Activated CD4-positive, alpha-beta T cell treated with anti-CD3 and anti-CD28 coated beads for 1 hour (primary cell): ENCODE data around the gene VASP.
A peak's percentile ranks its signal among the peaks of the same experiment; 100 is the strongest.

Source experiments
- DNase-seq: peaks from one replicate; pipeline ENCODE4 v3.0.0-alpha.2; 2020

Gene VASP

DNA sequence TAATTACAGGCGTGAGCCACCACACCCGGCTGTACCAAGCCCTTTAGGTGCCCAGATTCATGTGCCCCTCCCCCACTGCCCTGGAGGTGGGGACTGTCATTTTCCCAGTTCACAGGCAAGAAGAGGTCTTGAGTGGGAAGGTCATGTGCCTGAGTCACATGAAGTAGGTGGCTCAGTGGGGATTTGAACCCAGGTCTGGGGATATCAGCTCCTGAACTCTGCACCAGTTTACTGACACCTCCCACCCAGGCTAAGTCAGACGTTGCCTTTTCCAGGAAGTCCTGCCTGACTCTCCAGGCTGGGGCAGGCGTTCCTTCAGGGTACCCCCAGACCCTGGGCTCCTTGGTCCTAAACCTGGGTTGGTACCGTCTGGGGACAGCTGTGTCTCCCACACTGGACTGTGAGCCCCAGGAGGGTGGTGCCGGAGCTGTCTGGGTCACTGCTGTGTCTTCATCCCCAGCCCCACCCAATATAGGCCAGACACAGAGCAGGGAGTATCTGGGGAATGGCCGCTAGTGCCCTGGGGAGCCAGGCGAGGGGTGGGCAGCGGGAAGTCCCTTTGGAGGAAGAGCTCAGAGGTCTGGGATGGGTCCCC, 8.6 kb downstream of the VASP start:
- no peak for DNase-seq

DNA sequence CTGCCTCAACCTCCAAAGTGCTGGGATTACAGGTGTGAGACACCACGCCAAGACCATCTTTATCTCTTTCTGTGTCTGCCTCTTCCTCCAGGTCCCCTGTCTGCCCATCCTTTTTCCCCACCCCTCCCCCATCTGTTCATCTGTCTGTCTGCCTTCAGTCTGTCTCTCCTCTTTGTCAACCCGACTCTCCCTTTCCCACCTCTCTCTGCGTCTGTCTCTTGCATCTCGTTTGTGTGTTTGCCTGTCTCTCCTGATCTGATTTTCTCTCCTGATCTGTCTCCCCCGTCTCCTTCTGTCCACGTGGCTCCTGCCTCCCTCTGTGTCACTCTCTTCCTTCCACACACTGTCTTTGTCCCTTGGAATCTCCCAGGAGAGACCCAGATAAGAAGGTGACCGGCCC, 10.0 kb downstream of the VASP start:
- DNase-seq, result no peak

DNA sequence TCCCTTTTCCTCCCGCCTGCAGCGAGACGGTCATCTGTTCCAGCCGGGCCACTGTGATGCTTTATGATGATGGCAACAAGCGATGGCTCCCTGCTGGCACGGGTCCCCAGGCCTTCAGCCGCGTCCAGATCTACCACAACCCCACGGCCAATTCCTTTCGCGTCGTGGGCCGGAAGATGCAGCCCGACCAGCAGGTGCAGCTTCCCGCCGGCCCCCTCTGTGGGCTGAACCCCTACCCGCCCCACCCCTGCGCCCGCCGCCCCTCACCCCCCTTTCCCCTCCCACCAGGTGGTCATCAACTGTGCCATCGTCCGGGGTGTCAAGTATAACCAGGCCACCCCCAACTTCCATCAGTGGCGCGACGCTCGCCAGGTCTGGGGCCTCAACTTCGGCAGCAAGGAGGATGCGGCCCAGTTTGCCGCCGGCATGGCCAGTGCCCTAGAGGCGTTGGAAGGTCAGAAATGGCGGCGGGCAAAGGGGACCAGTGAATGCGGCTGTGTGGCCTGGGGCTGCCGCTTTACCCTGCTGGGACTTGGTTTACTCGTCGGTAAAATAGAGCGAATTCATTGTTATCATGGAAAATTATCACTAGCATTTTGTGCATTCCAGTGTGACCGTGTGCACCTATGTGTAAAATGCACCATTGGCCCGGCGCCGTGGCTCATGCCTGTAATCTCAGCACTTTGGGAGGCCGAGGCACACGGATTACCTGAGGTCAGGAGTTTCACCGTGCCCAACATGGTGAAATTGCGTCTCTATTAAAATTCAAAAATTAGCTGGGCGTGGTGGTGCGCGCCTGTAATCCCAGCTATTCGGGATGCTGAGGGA, 10.6 kb downstream of the VASP start:
- no peak for DNase-seq

DNA sequence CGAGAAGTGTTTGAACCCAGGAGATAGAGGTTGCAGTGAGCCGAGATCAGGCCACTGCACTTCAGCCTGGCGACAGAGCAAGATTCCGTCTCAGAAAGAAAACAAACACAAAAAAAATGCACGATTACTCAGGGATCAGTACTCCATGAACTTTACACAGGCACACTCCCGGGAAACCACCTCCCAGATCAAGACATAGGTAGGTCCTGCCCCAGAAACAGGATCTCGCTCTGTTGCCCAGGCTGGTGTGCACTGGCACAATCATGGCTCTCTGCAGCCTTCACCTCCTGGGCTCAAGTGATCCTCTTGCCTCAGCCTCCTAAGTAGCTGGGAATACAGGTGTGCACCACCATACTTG, 11.2 kb downstream of the VASP start:
- DNase-seq, result no peak

DNA sequence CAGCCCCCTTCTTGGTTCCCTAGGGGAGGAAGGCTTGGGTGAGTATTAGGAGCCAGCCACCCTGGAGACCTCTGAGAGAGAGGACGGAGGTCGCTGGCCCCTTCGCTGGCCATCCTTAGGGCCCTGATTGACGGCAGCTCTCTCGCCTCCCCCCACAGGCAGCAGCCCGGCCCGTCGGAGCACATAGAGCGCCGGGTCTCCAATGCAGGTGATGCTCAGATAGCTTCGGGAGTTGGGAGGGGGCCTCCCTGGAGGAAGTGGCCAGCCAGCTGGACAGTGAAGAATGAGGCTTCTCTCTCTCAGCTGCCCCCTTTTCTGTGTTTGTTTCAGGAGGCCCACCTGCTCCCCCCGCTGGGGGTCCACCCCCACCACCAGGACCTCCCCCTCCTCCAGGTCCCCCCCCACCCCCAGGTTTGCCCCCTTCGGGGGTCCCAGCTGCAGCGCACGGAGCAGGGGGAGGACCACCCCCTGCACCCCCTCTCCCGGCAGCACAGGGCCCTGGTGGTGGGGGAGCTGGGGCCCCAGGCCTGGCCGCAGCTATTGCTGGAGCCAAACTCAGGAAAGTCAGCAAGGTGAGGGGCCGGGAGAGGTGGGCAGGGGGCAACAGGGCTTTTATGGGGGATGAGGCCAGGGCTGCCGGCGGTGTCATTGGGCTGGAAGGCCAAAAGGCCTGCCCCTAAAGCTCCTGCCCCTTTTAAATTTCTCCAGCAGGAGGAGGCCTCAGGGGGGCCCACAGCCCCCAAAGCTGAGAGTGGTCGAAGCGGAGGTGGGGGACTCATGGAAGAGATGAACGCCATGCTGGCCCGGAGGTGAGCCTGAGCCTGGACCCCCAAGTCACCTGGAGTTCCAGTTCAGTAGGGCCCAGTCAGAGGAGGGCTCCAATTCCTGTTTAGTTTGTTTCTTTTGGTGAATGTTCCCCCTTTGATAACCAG, 15.0 kb downstream of the VASP start:
- no peak for DNase-seq

DNA sequence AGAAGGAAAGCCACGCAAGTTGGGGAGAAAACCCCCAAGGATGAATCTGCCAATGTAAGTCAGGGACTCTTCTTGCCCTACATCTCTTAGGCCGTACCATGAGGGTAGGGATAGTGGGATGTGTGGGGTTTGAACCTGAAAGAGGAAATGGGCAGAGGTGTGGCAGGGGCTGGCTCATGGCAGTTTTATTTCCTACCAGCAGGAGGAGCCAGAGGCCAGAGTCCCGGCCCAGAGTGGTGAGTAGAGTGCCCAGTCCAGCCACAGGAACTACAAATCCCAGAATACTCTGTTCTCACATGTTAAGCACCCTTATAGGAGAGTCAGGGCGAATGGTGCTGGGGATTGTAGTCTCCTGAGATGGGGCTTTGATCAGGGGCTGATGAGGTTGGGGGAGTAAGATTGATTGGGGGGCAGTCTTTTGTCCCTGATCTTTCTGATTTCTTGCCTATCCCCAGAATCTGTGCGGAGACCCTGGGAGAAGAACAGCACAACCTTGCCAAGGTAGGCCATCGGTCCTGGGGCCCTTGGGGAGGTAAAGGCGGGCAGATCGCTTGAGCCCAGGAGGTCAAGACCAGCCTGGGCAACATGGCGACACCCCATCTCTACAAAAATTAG, 16.5 kb downstream of the VASP start:
- peak; percentile 58 for DNase-seq

DNA sequence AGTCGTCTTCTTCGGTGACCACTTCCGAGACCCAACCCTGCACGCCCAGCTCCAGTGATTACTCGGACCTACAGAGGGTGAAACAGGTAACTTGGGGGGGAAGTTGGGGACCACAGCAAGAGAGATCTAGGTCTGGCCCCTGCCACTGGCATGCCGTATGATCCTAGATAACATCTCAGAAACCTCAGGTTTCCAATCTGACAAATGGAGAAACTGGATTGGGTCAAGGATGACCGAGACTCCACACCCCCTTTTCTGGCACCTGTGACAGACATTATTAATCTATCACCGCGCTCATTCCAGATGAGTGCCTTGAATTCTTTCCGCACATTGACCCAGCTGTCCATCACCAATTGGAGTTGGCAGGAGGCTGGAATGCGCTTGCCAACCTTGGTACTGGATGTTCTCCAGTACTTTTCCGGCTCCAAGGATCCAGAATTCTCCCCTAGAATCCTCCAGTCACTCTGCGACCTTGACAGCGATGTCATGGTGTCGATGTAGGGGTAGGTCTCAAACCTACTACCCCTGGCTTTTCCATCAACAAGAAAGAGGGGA, 17.4 kb downstream of the VASP start:
- no peak for DNase-seq

DNA sequence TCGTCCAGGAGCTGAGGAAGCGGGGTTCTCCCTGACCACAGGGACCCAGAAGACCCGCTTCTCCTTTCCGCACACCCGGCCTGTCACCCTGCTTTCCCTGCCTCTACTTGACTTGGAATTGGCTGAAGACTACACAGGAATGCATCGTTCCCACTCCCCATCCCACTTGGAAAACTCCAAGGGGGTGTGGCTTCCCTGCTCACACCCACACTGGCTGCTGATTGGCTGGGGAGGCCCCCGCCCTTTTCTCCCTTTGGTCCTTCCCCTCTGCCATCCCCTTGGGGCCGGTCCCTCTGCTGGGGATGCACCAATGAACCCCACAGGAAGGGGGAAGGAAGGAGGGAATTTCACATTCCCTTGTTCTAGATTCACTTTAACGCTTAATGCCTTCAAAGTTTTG, 18.9 kb downstream of the VASP start:
- DNase-seq, result no peak

DNA sequence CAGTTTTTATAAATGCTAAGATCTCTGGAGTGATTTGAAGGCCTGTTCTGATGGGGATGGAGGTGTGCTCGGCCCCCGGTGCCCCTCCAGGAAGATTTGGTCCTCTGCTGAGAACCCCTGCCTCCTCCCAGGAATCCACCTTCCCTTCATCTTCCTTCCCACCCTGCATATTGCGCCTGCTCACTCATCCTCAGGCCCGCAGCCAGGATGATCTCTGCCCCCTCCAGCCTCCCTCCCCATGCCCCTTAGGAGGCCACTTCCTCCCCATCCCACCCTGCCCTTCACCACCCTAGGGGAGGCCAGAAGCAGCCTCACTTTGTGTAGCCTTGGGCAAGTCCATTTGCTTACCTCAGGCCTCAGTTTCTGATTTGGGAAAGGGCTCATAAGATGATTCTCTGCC, 19.7 kb downstream of the VASP start:
- DNase-seq, result no peak

DNA sequence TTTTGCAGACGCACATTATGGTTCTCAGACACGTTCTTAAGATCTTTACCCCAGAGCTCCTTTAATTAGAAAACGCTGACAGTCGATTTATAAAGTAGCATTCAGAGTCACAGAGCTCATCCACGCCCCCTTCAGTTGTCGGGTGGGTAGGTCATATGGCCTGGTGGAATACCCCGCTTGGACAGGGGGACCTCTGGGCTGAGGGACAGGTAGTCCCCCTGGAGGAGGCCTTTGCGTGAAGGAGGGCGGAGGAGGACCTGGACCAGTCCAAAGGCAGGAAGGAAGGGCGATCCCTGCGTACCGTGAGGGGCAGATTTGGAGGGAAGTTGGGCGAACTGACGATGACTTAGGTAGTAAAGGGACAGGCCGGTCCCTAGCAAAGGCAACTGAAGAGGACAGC, 20.5 kb downstream of the VASP start:
- DNase-seq, result no peak

DNA sequence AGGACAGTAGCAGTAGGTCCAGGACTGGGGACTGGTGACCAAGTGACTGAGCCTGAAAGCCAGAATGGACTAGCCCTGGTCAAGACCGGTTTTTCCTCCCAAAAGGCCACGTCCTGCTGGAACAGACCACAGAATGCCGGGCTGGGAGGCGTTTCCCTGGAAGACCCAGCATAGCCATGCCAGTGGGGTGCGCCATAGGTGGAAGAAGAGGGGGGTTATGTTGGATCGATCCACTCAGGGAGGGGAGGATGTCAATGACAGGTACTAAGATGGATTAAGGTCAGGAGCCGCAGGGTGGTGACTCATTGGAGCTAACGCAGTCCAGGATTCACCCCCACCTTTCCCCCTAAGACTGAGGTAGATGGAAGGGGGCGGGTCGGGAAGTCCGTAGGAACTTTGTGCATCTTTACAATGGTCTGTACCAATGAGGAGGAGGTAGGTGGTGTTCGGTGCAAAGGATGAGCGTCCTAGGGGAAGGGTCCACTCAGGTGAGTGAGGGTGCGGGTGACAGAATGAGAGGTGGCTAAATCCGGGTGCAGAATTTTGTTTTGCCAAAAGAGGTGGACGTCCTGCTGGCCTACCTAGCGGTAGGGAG, 21.0 kb downstream of the VASP start:
- DNase-seq, result no peak

DNA sequence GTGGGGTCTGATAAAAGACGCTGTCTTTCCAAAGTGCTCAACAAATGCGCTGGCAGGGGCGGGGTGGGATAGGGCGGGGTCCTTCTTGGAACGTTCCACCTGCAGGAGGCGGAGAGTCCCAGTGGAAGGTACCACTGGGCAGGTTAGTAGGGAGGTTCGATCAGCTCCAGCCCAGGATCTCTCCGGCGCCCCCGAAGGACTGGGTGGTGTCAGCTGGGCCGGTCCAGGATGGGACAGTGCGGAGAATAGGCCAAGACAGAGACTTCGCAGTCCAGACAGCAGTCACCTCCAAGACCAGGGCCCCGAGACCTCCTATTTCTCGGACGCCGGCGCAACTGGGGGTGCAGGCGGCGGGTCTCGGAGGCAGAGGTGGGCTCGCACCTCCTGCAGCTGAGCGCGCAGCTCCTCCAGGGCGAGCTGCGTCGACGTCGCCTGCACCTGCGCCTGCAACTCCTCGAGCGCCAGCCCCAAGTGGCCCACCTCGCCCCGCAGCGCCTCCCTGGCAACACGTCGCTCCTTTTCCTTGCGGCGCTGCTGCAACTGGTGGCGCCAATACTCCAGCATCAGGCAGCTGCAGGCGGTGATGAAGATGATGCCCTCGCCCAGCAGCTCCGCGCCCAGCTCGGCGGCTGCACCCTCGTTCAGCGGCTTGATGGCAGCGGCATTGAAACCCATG, 21.6 kb downstream of the VASP start:
- no peak for DNase-seq

DNA sequence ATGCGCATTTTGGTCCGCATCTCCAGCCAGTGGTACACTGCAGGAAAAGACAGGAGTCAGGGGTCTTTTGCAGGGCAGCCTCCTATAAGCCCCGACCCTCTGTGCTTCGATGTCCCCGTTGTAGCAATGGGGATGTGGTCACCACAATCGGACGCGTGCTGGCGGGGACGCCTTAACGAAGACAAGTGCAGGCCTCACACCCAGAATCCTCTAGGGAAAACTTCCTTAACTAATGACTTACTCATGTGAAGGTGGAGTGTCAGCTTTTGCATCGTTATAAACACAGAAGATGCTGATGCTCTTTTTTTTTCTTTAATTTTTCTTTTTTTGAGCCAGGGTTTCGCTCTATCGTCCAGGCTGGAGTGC, 22.1 kb downstream of the VASP start:
- no peak for DNase-seq

DNA sequence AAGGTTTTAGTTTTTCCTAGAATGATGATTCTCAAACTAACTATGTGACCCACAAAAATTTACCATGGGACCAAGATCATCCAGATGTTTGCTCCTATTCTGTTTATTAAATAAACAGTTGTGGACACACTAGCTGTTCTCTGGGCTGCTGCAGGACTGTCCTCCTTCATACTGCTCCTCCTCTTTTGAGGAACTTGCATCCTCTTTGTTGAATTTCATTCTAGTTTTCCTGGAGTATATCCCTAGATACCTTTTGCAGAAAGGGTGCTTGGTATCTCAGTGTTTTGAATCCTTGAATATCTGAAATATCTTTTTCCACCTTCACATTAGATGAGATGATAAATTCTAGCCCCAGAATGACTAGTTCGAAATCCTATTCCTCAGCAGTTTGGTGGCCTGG, 24.1 kb downstream of the VASP start:
- DNase-seq, result no peak

DNA sequence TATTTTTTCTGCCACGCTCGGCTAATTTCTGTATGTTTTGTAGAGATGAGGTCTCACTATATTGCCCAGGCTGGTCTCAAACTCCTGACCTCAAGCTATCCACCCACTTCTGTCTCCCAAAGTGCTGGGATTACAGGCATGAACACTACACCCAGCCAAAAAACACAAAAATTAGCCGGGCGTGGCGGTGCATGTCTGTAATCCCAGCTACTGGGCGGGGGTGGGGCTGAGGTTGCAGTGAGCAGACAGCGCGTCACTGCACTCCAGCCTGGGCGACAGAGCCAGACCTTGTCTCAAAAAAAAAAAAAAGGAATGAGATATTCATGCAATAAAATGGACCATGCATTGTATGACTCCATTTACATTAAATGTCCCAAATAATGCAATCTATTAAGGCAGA, 32.2 kb downstream of the VASP start:
- DNase-seq, result no peak

DNA sequence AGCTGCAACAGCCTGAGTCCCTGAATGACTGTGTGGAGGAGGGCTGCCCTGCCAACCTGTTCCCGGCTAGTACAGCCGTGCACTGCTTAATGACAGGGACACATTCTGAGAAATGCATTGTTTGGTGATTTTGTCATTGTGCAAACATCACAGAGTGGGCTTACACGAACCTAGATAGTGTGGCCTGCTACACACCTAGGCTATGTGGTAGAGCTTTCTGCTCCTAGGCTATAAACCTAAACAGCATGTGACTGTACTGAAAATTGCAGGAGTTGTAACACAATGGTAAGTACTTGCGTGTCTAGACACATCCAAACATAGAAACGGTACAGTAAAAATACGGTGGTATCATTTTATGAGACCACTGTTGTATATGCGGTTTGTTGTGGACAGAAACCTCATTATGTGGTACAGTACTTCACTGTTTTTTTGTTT, 35.0 kb downstream of the VASP start:
- DNase-seq, result no peak

DNA sequence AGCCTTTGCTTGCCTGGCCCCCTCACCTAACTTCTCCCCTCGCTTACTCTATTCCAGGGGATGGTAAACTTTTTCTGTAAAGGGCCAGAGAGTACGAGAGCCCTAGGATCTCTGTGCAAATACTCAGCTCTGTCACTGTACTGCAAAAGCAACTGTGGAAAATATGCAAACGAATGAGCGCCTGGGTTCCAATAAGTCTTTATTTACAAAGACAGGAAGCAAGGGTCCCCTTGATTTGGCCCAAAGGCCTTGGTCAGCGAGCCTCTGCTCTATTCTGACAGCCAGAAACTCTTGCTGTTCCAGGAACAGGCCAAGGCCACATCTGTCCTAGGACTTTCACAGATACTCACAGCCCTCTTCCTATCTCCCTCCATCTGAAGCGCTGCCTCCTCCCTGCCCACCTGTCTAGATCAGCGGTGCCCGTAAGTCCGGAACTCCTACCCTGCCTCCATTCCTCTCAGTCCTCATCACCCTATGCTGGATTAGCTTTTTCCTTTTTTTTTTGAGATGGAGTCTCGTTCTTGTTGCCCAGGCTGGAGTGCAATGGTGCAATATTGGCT, 40.0 kb downstream of the VASP start:
- no peak for DNase-seq

DNA sequence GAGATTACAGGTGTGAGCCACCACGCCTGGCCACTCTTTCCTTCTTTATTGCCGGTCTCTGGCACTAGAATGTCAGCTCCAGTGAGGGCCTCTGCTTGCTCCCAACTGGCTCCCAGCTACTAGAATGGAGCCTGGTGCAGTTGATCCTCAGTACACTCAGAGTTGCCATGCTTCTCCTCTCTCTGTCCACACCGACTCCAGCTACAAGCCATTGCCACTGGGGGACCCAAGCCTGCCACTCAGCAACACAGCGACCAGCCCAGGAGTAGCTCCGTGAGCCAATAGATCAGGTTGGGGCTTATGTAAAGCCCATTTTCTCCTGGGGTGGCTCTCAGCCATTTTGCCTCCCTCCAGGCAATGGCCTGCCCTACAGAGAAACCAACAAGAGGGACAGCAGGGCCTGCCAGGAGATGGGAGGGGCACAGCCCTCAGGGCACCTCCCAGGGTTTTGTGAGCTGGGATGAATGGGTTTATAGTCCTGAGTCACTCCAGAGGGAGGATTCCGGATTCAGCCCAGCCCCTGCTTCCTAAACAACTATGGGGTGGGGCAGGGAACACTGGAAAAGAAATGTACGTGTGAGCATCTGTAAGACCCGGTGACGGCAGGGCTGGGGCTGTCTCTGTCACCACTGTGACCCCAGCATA, 40.8 kb downstream of the VASP start:
- DNase-seq, result no peak

DNA sequence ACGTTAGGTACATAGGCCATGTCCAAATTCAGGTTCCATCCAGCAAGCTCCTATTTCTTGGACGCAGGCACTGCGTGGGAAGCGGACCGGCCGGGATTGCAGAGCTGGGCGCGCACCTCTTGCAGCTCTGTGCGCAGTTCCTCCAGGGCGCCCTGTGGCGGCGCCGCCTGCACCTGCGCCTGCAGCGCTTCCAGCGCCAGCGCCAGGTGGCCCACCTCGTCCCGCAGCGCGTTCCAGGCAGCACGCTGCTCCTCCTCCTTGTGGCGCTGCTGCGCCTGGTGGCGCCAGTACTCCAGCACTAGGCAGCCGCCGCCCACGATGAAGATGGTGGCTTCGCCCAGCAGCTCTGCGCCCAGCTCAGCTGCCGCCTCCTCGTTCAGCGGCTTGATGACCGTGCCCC, 46.2 kb downstream of the VASP start:
- DNase-seq, result no peak

DNA sequence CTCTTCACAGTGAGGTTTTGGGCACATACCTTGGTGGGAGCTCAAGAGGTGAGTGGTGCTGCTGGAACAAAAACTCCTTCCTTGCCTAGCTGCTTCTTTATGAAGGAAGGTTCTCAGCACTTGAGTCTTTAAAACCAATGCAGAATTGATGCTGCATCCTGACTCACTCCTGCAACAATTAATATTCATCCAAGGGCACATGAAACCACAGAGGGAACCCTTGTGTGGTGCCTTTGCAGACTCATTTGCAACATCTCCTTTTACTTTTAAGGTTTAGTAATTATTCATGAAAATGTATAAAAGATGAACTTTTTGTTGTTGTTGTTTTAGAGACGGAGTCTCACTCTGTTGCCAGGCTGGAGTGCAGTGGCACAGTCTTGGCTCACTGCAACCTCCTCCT, 47.2 kb downstream of the VASP start:
- DNase-seq, result no peak

DNA sequence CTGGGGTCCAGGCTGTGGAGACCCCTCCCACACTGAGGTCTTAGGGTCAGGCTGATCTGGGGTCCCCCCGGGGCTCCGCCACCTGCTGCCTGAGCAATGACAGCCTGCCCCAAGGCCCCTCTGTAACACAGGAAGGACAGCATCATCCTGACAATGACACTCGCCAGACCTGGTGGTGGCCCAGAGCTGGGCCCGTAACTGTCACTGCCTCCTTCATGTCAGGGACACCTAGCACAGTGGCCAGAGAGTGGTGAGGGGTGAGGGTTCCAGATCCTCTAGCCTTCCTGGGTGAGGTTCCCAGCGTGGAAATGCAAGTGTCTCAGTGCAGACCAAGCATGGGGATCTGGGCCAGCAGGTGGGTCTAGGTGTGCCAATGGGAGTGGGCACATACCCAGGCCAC, 49.6 kb downstream of the VASP start:
- DNase-seq, result no peak
